NCI-H2227 treated with DMSO at 0.1 percent for 48 hours (cell line): ENCODE measurements around the gene PCDHGA12.
A peak's percentile ranks its signal among the peaks of the same experiment; 100 is the strongest.

Source experiments
- DNase-seq: peaks from one replicate; lab custom pipeline; 2025; lab: John Stamatoyannopoulos, UW

Gene PCDHGA12

GRCh38 chr5:141439411-141440141, 9.3 kb downstream of the PCDHGA12 start:
- DNase-seq = no peak

GRCh38 chr5:141440341-141440740, 10.0 kb downstream of the PCDHGA12 start:
- DNase-seq = no peak

GRCh38 chr5:141441571-141442170, 11.4 kb downstream of the PCDHGA12 start:
- no peak for DNase-seq

- no peak for DNase-seq
Observed at GRCh38 chr5:141465351-141465750, 35.0 kb downstream of the PCDHGA12 start.

- DNase-seq = peak; percentile 87
Observed at GRCh38 chr5:141475625-141476131, 45.4 kb downstream of the PCDHGA12 start, which contains the start of gene PCDHGC3. PCDHGC3 (plus strand) TSS chr5:141475966; CDS start chr5:141476117, 151 bp downstream.

GRCh38 chr5:141476132-141476911, 46.0 kb downstream of the PCDHGA12 start:
- peak; percentile 34 for DNase-seq

GRCh38 chr5:141477044-141477575, 46.8 kb downstream of the PCDHGA12 start:
- DNase-seq = no peak

GRCh38 chr5:141477815-141478214, 47.5 kb downstream of the PCDHGA12 start:
- DNase-seq = no peak

GRCh38 chr5:141478321-141478945, 48.1 kb downstream of the PCDHGA12 start:
- DNase-seq = no peak

- no peak for DNase-seq
Observed at GRCh38 chr5:141479776-141480175, 49.5 kb downstream of the PCDHGA12 start.
